Coronary artery (tissue), 2 donors: ENCODE measurements around the gene LYST.
"Not testable (repeated sequence)": the region's sequence is repeated elsewhere in the genome, so short reads cannot be mapped to it uniquely, and the experiment has no call there.

Experiments
- DNase-seq: peaks from one replicate; pipeline ENCODE4 v3.0.0-alpha.2; 2017; ENCODE audit warnings: low spot score
- H3K27ac ChIP-seq, 2 donors: fragments of 200-600 bp; sonication (generic); one replicate each; pipeline ENCODE4 v1.5.1; 2016 to 2019
- H3K4me3 ChIP-seq: fragments of 200-600 bp; sonication (generic); 2 replicates; pipeline ENCODE4 v1.5.1; 2016; ENCODE audit warnings: mild to moderate bottlenecking, moderate library complexity
- TF ChIP-seq, protein P1 (sequence below): fragments of 200-600 bp; sonication (generic); IDR thresholded peaks from one replicate; pipeline ENCODE4 v1.5.1; 2019; ENCODE audit warnings: antibody characterized with exemption

LYST gene

DNA sequence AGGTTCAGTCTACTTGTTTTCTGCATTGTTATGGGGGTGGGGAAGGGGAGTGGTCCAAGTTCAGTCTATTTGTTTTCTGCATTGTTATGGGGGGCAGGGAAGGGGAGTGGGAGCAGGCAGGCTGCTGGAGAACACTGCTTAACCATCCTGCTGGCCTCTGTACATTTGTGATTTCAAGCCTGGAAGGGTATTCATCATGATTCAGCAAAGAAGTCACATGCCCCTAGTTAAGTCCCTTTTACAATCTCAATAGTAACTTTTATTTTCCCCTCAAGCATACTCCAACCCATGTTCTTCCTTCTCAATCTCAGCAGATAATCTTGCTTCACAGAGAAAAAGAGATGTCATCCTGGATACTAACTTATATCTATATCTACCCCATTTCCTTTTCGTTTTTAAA lies 7.9 kb downstream of the LYST start:
- H3K27ac ChIP-seq, result no peak overlapping the region
- H3K4me3 ChIP-seq, result no peak overlapping the region
- TF ChIP-seq, protein P1, sequence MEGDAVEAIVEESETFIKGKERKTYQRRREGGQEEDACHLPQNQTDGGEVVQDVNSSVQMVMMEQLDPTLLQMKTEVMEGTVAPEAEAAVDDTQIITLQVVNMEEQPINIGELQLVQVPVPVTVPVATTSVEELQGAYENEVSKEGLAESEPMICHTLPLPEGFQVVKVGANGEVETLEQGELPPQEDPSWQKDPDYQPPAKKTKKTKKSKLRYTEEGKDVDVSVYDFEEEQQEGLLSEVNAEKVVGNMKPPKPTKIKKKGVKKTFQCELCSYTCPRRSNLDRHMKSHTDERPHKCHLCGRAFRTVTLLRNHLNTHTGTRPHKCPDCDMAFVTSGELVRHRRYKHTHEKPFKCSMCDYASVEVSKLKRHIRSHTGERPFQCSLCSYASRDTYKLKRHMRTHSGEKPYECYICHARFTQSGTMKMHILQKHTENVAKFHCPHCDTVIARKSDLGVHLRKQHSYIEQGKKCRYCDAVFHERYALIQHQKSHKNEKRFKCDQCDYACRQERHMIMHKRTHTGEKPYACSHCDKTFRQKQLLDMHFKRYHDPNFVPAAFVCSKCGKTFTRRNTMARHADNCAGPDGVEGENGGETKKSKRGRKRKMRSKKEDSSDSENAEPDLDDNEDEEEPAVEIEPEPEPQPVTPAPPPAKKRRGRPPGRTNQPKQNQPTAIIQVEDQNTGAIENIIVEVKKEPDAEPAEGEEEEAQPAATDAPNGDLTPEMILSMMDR, result no peak
- no peak for DNase-seq

DNA sequence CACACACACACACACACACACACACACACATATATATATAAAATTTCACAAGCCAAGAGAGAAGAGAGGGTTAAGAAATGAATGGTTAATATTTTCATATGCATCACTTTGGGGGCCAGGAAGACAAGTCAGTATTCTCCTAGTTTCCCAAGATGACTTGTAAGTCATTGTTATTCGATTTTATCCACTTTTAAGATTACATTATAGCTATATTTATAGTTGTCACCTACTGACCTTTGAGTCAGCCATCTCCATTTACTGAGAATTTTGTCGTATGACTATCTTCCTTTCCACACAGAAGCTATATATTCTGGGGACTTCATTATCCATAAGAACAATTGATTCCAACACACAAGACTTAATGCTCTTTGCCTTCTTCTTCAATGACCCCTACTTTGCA lies 8.9 kb downstream of the LYST start:
- TF ChIP-seq, protein P1, result no peak
- Histone ChIP-seq H3K4me3 (no peak overlapping the region), H3K27ac (no peak overlapping the region)
- no peak for DNase-seq

DNA sequence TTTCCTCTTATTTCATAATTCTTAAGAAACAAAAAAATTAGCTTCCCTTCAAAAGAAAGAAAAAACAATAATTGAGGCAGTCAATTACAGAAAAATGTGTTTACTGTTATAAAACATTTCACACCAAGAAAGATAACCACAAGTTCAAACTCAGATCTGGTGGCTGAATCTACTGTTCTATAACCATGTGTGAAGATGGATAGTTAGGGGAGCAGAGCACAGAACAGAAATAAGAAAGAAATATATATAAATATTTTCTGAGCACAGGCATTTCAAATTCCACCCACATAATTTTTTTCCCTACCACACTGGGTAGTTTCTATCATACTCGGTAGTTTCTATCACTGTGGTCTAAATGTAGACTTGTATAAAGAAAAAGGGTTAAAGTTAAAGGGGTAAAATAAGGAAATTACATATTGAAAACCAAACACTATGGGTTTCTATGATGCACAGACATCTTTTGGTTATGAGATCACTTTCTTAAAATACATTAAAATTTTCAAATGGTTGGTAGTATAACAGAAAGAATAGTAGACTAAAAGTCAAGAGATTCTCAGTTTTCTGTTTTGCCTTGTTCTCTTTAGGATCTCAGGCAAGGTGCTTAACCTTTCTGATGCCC lies 10.8 kb downstream of the LYST start:
- TF ChIP-seq, protein P1, result no peak
- DNase-seq, result no peak
- no peak overlapping the region for H3K27ac ChIP-seq

DNA sequence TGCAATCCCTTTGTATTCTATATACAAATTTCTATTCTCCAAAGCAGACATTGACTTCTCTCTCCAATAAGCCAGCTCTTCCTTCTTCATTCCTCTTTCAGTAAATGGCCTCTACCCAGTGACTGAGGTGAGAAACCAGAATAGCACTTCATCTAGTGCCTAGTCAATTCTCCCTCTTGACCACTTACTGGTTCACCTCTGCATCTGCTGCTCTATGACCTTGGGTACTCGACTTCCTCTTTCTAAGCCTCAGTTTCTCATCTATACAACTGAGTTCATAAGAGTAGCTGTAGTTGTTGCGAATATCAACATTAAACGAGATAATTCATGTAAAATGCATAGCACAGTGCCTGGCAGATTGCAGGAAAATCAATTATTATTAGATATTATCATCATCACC lies 12.4 kb downstream of the LYST start:
- DNase-seq, result no peak
- TF ChIP-seq, protein P1, result no peak
- Histone ChIP-seq H3K27ac (no peak overlapping the region), H3K4me3 (no peak overlapping the region)

More for the DNA sequence above, 10.8 kb downstream of the LYST start:
- H3K4me3 ChIP-seq, result no peak overlapping the region

DNA sequence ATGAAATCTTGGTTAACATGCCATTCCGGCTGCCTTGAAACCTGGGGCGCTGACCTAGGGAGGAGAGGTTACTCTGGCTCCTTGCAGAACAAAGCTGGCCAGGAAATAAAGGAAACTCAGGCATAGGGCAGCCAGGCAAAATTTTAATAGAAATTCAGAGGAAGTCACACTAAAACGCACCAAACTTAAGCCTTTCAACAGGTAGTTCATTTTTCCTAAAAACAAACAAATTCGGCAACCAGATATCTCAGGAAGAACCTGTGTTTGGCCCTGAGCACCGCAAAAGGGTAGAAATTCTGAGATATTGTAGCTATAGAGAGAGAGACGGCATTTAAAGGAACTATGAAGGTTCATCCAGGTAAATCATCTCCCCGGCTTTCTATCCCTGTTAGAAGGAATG lies 13.1 kb downstream of the LYST start:
- no peak for DNase-seq
- TF ChIP-seq, protein P1, result no peak

DNA sequence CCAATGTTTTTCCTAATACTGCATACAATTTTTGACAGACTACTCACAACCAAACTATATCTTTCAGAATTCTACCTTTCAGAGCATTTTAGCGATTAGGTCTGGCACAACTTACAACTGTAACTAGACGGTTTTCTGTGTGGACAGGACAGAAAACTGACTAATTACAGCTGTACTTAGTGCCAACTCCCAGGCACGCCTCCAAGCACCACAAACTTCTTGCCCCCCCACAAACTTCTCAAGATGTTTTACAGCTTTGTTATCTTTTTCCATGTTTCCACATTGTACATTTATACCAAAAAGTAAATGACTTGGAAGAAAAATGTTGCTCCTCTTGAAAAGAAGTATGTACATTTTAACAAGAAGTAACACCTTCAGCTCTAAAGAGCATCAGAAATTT lies 13.8 kb downstream of the LYST start:
- no peak for DNase-seq
- TF ChIP-seq, protein P1, result no peak
- Histone ChIP-seq H3K4me3 (no peak overlapping the region), H3K27ac (no peak overlapping the region)

More for the DNA sequence above, 13.1 kb downstream of the LYST start:
- H3K4me3 ChIP-seq, result no peak overlapping the region
- no peak overlapping the region for H3K27ac ChIP-seq

DNA sequence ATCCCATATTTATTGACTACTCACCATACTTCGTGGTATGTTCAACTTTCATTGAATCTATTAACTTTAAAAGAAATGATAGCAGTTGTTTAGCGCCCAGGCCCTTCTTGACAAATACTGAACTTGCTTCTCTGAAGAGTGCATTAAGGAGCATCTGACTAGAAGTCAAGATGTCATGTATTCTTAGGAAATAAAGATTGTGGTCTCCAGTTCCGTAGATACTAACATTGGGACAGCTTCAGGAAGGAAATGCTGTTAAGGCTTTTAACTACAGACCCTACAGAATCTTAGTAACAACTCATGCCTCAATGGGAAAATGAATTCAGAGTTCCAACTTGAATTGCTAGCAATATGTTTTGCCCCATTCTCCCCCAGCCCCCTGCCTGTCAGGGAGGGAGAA lies 14.8 kb downstream of the LYST start:
- DNase-seq, result no peak
- TF ChIP-seq, protein P1, result no peak
- Histone ChIP-seq H3K27ac (no peak overlapping the region), H3K4me3 (no peak overlapping the region)

DNA sequence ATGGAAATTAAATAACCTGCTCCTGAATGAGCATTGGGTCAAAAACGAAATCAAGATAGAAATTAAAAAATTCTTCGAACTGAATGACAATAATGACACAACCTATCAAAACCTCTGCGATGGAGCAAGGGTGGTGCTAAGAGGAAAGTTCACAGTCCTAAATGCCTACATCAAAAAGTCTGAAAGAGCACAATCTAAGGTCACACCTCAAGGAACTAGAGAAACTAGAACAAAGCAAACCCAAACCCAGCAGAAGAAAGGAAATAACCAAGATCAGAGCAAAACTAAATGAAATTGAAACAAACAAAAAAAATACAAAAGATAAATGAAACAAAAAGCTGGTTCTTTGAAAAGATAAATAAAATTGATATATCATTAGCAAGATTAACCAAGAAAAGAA lies 18.5 kb downstream of the LYST start:
- DNase-seq, H3K27ac ChIP-seq, H3K4me3 ChIP-seq: not testable (repeated sequence)

DNA sequence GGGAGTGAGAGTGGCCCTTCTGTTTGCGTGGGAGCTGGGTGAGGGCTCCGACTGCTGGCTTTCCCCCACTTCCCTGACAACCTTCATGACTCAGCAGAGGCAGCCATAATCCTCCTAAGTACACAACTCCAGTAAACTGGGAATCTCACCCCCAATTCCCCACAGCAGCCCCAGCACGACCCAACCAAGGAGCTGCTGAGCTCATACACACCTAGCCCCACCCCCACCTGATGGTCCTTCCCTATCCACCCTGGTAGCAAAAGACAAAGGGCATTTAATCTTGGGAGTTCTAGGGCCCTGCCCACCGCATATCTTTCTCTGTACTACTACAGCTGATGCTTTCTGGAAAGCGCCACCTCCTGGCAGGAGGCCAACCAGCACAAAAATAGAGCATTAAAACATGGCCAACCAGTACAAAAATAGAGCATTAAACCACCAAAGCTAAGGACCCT lies 21.0 kb downstream of the LYST start:
- Histone ChIP-seq H3K4me3 (peak overlapping the region; percentile 18), H3K27ac (peak overlapping the region in 1 of 2 donors; percentile 35)
- DNase-seq, result not testable (repeated sequence)
